Natural killer cell (primary cell): ENCODE measurements around the gene SERPINE1. TPM values are rescaled to one million over a fixed set of nuclear protein-coding genes. Genes with fewer than 3 reads are reported as not detected.
"Not testable (repeated sequence)": the region's sequence is repeated elsewhere in the genome, so short reads cannot be mapped to it uniquely, and the experiment has no call there.

Source experiments
- ATAC-seq, 3 donors: fragments of 150-1000 bp in 2 of 3; fragments of 200-7000 bp in 1 of 3; cut with Tn5 transposase; 1 replicate in 1 of 3; 2 replicates in 2 of 3; pipeline ENCODE4 v1.10.0; 2021; ENCODE audit warnings: mild to moderate bottlenecking in 2 of 3, moderate library complexity in 2 of 3
- DNase-seq, 2 donors: peaks; one replicate each; pipeline versions ENCODE4 v3.0.0 to v3.0.0-alpha.2; 2013 to 2021; ENCODE audit warnings: mixed read lengths in 1 of 2
- H3K27ac ChIP-seq: one replicate; pipeline ENCODE4 v1.5.1; 2013; ENCODE audit warnings: mild to moderate bottlenecking, low read length
- H3K27me3 ChIP-seq: one replicate; pipeline ENCODE4 v1.6.1; 2013; ENCODE audit warnings: low read length; ENCODE audit not compliant: control insufficient read depth, insufficient read depth
- H3K36me3 ChIP-seq: one replicate; pipeline ENCODE4 v1.6.1; 2013; ENCODE audit warnings: low read length; ENCODE audit not compliant: control insufficient read depth, insufficient read depth
- H3K4me1 ChIP-seq: one replicate; pipeline ENCODE4 v1.6.1; 2013; ENCODE audit warnings: low read length; ENCODE audit not compliant: control insufficient read depth, insufficient read depth
- H3K4me3 ChIP-seq: one replicate; pipeline ENCODE4 v1.5.1; 2013; ENCODE audit warnings: low read length
- H3K9me3 ChIP-seq: one replicate; pipeline ENCODE4 v1.6.1; 2013; ENCODE audit warnings: low read length; ENCODE audit not compliant: control insufficient read depth, insufficient read depth
- H3K27ac Mint-ChIP-seq, 2 donors: one replicate each; pipeline ENCODE4 v1.8.0; 2022; ENCODE audit warnings: mild to moderate bottlenecking in 2 of 2, mixed read lengths in 2 of 2, moderate library complexity in 1 of 2
- H3K27me3 Mint-ChIP-seq, 2 donors: one replicate each; pipeline ENCODE4 v1.8.0; 2022; ENCODE audit warnings: low read depth in 2 of 2, mixed read lengths in 2 of 2
- H3K36me3 Mint-ChIP-seq: one replicate; pipeline ENCODE4 v1.8.0; 2022; ENCODE audit warnings: mixed read lengths
- H3K4me1 Mint-ChIP-seq, 2 donors: one replicate each; pipeline ENCODE4 v1.8.0; 2022; ENCODE audit warnings: mixed read lengths in 2 of 2
- H3K4me3 Mint-ChIP-seq: one replicate; pipeline ENCODE4 v1.8.0; 2022; ENCODE audit warnings: mild to moderate bottlenecking, moderate library complexity, mixed read lengths
- H3K9me3 Mint-ChIP-seq, 2 donors: one replicate each; pipeline ENCODE4 v1.8.0; 2022; ENCODE audit warnings: mixed read lengths in 2 of 2
- WGBS: methylation state at CpG from one replicate; pipeline ENCODE4 v1.1.7; 2013; ENCODE audit warnings: missing lambda C conversion rate; ENCODE audit not compliant: insufficient coverage; 5-methylcytosine and 5-hydroxymethylcytosine counted together
- intact Hi-C: fragments of 100-400 bp; cut with micrococcal nuclease; formaldehyde crosslinking; loops from one replicate; pipeline ENCODE4 v1.14.2; 2022
- total RNA-seq, 4 donors: library from RNA; stranded (reverse); fragments of 120-200 nt in 1 of 4; gene quantifications; one replicate each; pipeline versions ENCODE4 v1.2.3 to v1.2.4, GENCODE V29; 2013 to 2022
- TF ChIP-seq, protein P1 (sequence below): fragments of 200-600 bp; IDR thresholded peaks from one replicate; pipeline ENCODE4 v1.8.0; 2022; ENCODE audit warnings: antibody characterized with exemption

SERPINE1 gene
- total RNA-seq, 3 donors from 2014 or later (not counting 1 experiment from before 2014, with no cell fraction given) = 0.48 to 5.5 (median 1.1) TPM

DNA sequence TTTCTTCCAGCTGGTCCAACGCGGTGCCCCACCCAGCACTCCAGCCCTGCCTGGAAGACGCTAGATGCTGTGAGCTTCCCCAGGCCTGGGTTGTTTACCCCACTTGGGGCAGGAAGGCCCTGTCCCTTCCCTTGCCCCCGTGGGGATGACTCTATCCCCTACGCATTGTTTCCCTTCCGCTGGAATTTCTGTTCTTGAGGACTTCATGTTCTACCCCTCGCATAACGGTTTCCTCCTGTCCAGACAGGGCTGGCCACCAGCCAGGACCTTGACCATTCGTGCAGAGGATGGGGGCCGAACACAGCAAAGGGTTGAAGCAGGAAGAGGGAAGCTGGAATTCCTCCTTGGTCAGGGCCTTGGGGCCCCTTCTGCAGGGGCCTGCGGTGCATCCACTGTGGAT is 14.7 kb upstream of the SERPINE1 start:
- Mint-ChIP-seq H3K36me3 (no peaks in the 10 kb centered on the region), H3K9me3 (no peaks in the 10 kb centered on the region), H3K27me3 (no peaks in the 10 kb centered on the region), H3K4me1 (no peaks in the 10 kb centered on the region), H3K27ac (no peak overlapping the region), H3K4me3 (no peak overlapping the region)
- ATAC-seq (no peak), DNase-seq (no peak)
- intact Hi-C loops = no loop called here
- Histone ChIP-seq H3K4me1 (no peaks in the 10 kb centered on the region), H3K4me3 (no peak overlapping the region), H3K27me3 (no peaks in the 10 kb centered on the region), H3K27ac (no peak overlapping the region), H3K36me3 (no peaks in the 10 kb centered on the region), H3K9me3 (no peaks in the 10 kb centered on the region)
- WGBS = 91% methylated on average over 10 of the region's 11 CpGs
- TF ChIP-seq, protein P1, sequence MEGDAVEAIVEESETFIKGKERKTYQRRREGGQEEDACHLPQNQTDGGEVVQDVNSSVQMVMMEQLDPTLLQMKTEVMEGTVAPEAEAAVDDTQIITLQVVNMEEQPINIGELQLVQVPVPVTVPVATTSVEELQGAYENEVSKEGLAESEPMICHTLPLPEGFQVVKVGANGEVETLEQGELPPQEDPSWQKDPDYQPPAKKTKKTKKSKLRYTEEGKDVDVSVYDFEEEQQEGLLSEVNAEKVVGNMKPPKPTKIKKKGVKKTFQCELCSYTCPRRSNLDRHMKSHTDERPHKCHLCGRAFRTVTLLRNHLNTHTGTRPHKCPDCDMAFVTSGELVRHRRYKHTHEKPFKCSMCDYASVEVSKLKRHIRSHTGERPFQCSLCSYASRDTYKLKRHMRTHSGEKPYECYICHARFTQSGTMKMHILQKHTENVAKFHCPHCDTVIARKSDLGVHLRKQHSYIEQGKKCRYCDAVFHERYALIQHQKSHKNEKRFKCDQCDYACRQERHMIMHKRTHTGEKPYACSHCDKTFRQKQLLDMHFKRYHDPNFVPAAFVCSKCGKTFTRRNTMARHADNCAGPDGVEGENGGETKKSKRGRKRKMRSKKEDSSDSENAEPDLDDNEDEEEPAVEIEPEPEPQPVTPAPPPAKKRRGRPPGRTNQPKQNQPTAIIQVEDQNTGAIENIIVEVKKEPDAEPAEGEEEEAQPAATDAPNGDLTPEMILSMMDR = no peak

GRCh38 chr7:101113140-101113539 is 13.8 kb upstream of the SERPINE1 start:
- H3K36me3 Mint-ChIP-seq, DNase-seq, H3K9me3 ChIP-seq, intact Hi-C loops, H3K4me3 ChIP-seq, H3K27ac Mint-ChIP-seq, H3K27me3 Mint-ChIP-seq, H3K9me3 Mint-ChIP-seq, H3K27ac ChIP-seq, H3K4me1 ChIP-seq, H3K4me3 Mint-ChIP-seq, H3K4me1 Mint-ChIP-seq, H3K27me3 ChIP-seq, ATAC-seq, H3K36me3 ChIP-seq: not testable (repeated sequence)
- 94% methylated on average over 7 of the region's 7 CpGs for WGBS

GRCh38 chr7:101113836-101114235 is 13.1 kb upstream of the SERPINE1 start:
- H3K4me1 Mint-ChIP-seq = no peaks in the 10 kb centered on the region
- H3K9me3 Mint-ChIP-seq = no peaks in the 10 kb centered on the region
- Histone ChIP-seq H3K36me3 (no peaks in the 10 kb centered on the region), H3K27ac (no peak overlapping the region), H3K9me3 (no peaks in the 10 kb centered on the region), H3K4me3 (no peak overlapping the region), H3K27me3 (no peaks in the 10 kb centered on the region), H3K4me1 (no peaks in the 10 kb centered on the region)
- intact Hi-C loops = no loop called here
- TF ChIP-seq, protein P1 = no peak
- H3K27ac Mint-ChIP-seq = no peak overlapping the region
- no peaks in the 10 kb centered on the region for H3K36me3 Mint-ChIP-seq
- 87% methylated on average over 8 of the region's 11 CpGs for WGBS
- no peak overlapping the region for H3K4me3 Mint-ChIP-seq
- peaks cover 0 to under 1% of the 10 kb centered on the region in 2 donors for H3K27me3 Mint-ChIP-seq
- no peak for DNase-seq
- no peak for ATAC-seq

GRCh38 chr7:101114492-101114891 is 12.4 kb upstream of the SERPINE1 start:
- DNase-seq (no peak), ATAC-seq (no peak)
- H3K9me3 Mint-ChIP-seq = no peaks in the 10 kb centered on the region
- H3K4me1 Mint-ChIP-seq = no peaks in the 10 kb centered on the region
- no peaks in the 10 kb centered on the region for H3K36me3 Mint-ChIP-seq
- H3K27me3 ChIP-seq = no peaks in the 10 kb centered on the region
- no peaks in the 10 kb centered on the region for H3K36me3 ChIP-seq
- peaks cover 0 to 3% of the 10 kb centered on the region in 2 donors for H3K27me3 Mint-ChIP-seq
- H3K27ac ChIP-seq = no peak overlapping the region
- H3K9me3 ChIP-seq = no peaks in the 10 kb centered on the region
- no peaks in the 10 kb centered on the region for H3K4me1 ChIP-seq
- H3K4me3 Mint-ChIP-seq = no peak overlapping the region
- H3K27ac Mint-ChIP-seq = no peak overlapping the region
- TF ChIP-seq, protein P1 = no peak
- intact Hi-C loops = no loop called here
- 71% methylated on average over 5 of the region's 8 CpGs for WGBS
- no peak overlapping the region for H3K4me3 ChIP-seq
